Measurements from ENCODE around the gene MMAA.
"Not testable (repeated sequence)": the region's sequence is repeated elsewhere in the genome, so short reads cannot be mapped to it uniquely, and the experiment has no call there.

MMAA gene

GRCh38 chr4:145679991-145680455 lies 60.8 kb downstream of the MMAA start, which contains the start of gene C4orf51:
Gene C4orf51, plus strand, starts transcription at chr4:145680146. Its CDS starts 58 bp downstream, at chr4:145680204.
- Mint-ChIP-seq H3K4me1 (no peaks in the 10 kb centered on the region), H3K9me3 (peaks cover under 1% of the 10 kb centered on the region), H3K36me3 (no peaks in the 10 kb centered on the region), H3K27ac (no peak within 1 kb of the TSS), H3K27me3 (peaks cover 10% of the 10 kb centered on the region), H3K4me3 (no peak within 1 kb of the TSS)

GRCh38 chr4:145680902-145681301 lies 61.7 kb downstream of the MMAA start:
- Mint-ChIP-seq H3K27ac (no peak overlapping the region), H3K36me3 (no peaks in the 10 kb centered on the region), H3K4me1 (no peaks in the 10 kb centered on the region), H3K9me3 (peaks cover 4% of the 10 kb centered on the region), H3K27me3 (peaks cover 13% of the 10 kb centered on the region), H3K4me3 (no peak overlapping the region)

GRCh38 chr4:145681518-145681917 lies 62.3 kb downstream of the MMAA start:
- Mint-ChIP-seq H3K4me3 (no peak overlapping the region), H3K36me3 (no peaks in the 10 kb centered on the region), H3K9me3 (peaks cover 4% of the 10 kb centered on the region), H3K27ac (no peak overlapping the region), H3K27me3 (peaks cover 13% of the 10 kb centered on the region), H3K4me1 (no peaks in the 10 kb centered on the region)

- no peaks in the 10 kb centered on the region for H3K4me1 Mint-ChIP-seq
These were observed 62.8 kb downstream of the MMAA start for GRCh38 chr4:145681956-145682355.

GRCh38 chr4:145686991-145687390 lies 67.8 kb downstream of the MMAA start:
- H3K27me3 Mint-ChIP-seq, result peaks cover 6% of the 10 kb centered on the region
- no peak overlapping the region for H3K27ac Mint-ChIP-seq
- H3K4me1 Mint-ChIP-seq, result no peaks in the 10 kb centered on the region
- H3K9me3 Mint-ChIP-seq, result peaks cover 4% of the 10 kb centered on the region
- no peaks in the 10 kb centered on the region for H3K36me3 Mint-ChIP-seq
- H3K4me3 Mint-ChIP-seq, result no peak overlapping the region

More at GRCh38 chr4:145681956-145682355, 62.8 kb downstream of the MMAA start:
- H3K9me3 Mint-ChIP-seq, result peaks cover 4% of the 10 kb centered on the region
- peaks cover 13% of the 10 kb centered on the region for H3K27me3 Mint-ChIP-seq
- no peak overlapping the region for H3K27ac Mint-ChIP-seq
- no peak overlapping the region for H3K4me3 Mint-ChIP-seq
- H3K36me3 Mint-ChIP-seq, result no peaks in the 10 kb centered on the region

GRCh38 chr4:145690610-145691009 lies 71.4 kb downstream of the MMAA start:
- Mint-ChIP-seq H3K27ac (no peak overlapping the region), H3K9me3 (no peaks in the 10 kb centered on the region), H3K4me1 (no peaks in the 10 kb centered on the region), H3K27me3 (peaks cover 2% of the 10 kb centered on the region), H3K4me3 (no peak overlapping the region), H3K36me3 (no peaks in the 10 kb centered on the region)

- not testable (repeated sequence) for H3K4me3 Mint-ChIP-seq, H3K4me1 Mint-ChIP-seq, H3K27ac Mint-ChIP-seq, H3K27me3 Mint-ChIP-seq, H3K9me3 Mint-ChIP-seq, H3K36me3 Mint-ChIP-seq
These were observed 72.2 kb downstream of the MMAA start for GRCh38 chr4:145691416-145691815.

GRCh38 chr4:145694929-145695328 lies 75.7 kb downstream of the MMAA start:
- Mint-ChIP-seq H3K27ac (no peak overlapping the region), H3K36me3 (no peaks in the 10 kb centered on the region), H3K27me3 (peaks cover 2% of the 10 kb centered on the region), H3K9me3 (no peaks in the 10 kb centered on the region), H3K4me1 (no peaks in the 10 kb centered on the region), H3K4me3 (no peak overlapping the region)

- no peaks in the 10 kb centered on the region for H3K4me1 Mint-ChIP-seq
- no peak overlapping the region for H3K27ac Mint-ChIP-seq
- H3K4me3 Mint-ChIP-seq, result no peak overlapping the region
- H3K36me3 Mint-ChIP-seq, result no peaks in the 10 kb centered on the region
- no peaks in the 10 kb centered on the region for H3K27me3 Mint-ChIP-seq
- H3K9me3 Mint-ChIP-seq, result no peaks in the 10 kb centered on the region
These were observed 78.1 kb downstream of the MMAA start for GRCh38 chr4:145697332-145697731.

- Mint-ChIP-seq H3K4me1 (no peaks in the 10 kb centered on the region), H3K4me3 (no peak overlapping the region), H3K36me3 (no peaks in the 10 kb centered on the region), H3K27me3 (no peaks in the 10 kb centered on the region), H3K9me3 (no peaks in the 10 kb centered on the region), H3K27ac (no peak overlapping the region)
These were observed 79.3 kb downstream of the MMAA start for GRCh38 chr4:145698507-145698906.

GRCh38 chr4:145703850-145704497 lies 84.8 kb downstream of the MMAA start:
- Mint-ChIP-seq H3K9me3 (no peaks in the 10 kb centered on the region), H3K4me3 (no peak overlapping the region), H3K36me3 (no peaks in the 10 kb centered on the region), H3K27ac (no peak overlapping the region), H3K4me1 (no peaks in the 10 kb centered on the region), H3K27me3 (peaks cover 1% of the 10 kb centered on the region)

- Mint-ChIP-seq H3K27ac (no peak overlapping the region), H3K4me3 (no peak overlapping the region), H3K4me1 (no peaks in the 10 kb centered on the region), H3K36me3 (peaks cover 2% of the 10 kb centered on the region), H3K27me3 (peaks cover 1% of the 10 kb centered on the region), H3K9me3 (peaks cover 12% of the 10 kb centered on the region)
These were observed 90.2 kb downstream of the MMAA start for GRCh38 chr4:145709336-145709735.

Data from activated naive CD4-positive, alpha-beta T cell treated with anti-CD3 and anti-CD28 coated beads, Interleukin-2, amount 50 U/mL, for 24 hours (primary cell).